HG03064 (cell line): ENCODE results near the gene BLM.
"Not testable (repeated sequence)": the region's sequence is repeated elsewhere in the genome, so short reads cannot be mapped to it uniquely, and the experiment has no call there.

Source experiments
- ATAC-seq: cut with Tn5 transposase; IDR thresholded peaks from one replicate; pipeline ENCODE4 v1.9.1; 2021; ENCODE audit warnings: low read depth; ENCODE audit not compliant: unreplicated experiment

Gene BLM

GRCh38 chr15:90840157-90840855 lies 123.2 kb downstream of the BLM start:
- no peak for ATAC-seq

GRCh38 chr15:90840954-90841353 lies 123.8 kb downstream of the BLM start:
- ATAC-seq: no peak

GRCh38 chr15:90844696-90845095 lies 127.5 kb downstream of the BLM start:
- ATAC-seq: no peak

- ATAC-seq: peak; percentile 88
Measured at GRCh38 chr15:90845201-90845949, 128.2 kb downstream of the BLM start.

GRCh38 chr15:90849424-90849823 lies 132.3 kb downstream of the BLM start:
- not testable (repeated sequence) for ATAC-seq

GRCh38 chr15:90851114-90851513 lies 134.0 kb downstream of the BLM start:
- ATAC-seq: no peak

- no peak for ATAC-seq
Measured at GRCh38 chr15:90851940-90852339, 134.8 kb downstream of the BLM start.

- ATAC-seq: no peak
Measured at GRCh38 chr15:90855139-90855538, 138.0 kb downstream of the BLM start.

- ATAC-seq: no peak
Measured at GRCh38 chr15:90857337-90857736, 140.2 kb downstream of the BLM start.

GRCh38 chr15:90857883-90858443 lies 140.8 kb downstream of the BLM start:
- ATAC-seq: no peak

GRCh38 chr15:90859234-90860131 lies 142.3 kb downstream of the BLM start:
- no peak for ATAC-seq

GRCh38 chr15:90860450-90860849 lies 143.3 kb downstream of the BLM start:
- ATAC-seq: no peak

GRCh38 chr15:90860942-90861675 lies 144.0 kb downstream of the BLM start:
- no peak for ATAC-seq

- ATAC-seq: no peak
Measured at GRCh38 chr15:90862487-90862886, 145.3 kb downstream of the BLM start.

- ATAC-seq: no peak
Measured at GRCh38 chr15:90862964-90863778, 146.0 kb downstream of the BLM start.

GRCh38 chr15:90863987-90864386 lies 146.8 kb downstream of the BLM start:
- ATAC-seq: no peak

GRCh38 chr15:90864507-90864906 lies 147.4 kb downstream of the BLM start:
- no peak for ATAC-seq

- ATAC-seq: no peak
Measured at GRCh38 chr15:90865702-90866101, 148.6 kb downstream of the BLM start.
